NCI-H1092 (cell line): ENCODE measurements around the gene DTHD1.

Experiments
- DNase-seq: peaks from one replicate; lab custom pipeline; 2025; lab: John Stamatoyannopoulos, UW

The DTHD1 gene

GRCh38 chr4:36313703-36314102, 32.3 kb downstream of the DTHD1 start:
- no peak for DNase-seq

GRCh38 chr4:36316607-36317006, 35.2 kb downstream of the DTHD1 start:
- no peak for DNase-seq

DNA sequence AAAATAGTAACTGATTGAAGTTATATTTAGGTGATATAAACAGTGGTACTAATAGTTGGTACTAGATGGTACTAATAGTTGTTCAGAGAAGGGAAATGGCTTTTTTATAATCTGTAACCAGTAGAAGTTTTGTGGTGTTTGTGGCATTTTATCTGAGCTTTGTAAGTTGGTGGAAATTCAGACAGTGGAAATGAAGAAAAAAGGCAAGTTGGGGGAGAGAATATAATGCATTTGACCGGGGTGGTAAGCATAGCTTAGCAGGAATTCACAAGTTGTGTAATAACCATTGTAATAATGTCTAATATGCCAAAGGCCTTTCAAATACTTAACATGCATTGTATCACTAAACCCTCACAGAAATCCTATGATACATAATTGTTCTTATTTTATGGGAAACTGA, 36.3 kb downstream of the DTHD1 start:
- DNase-seq: no peak

GRCh38 chr4:36320117-36320896, 38.9 kb downstream of the DTHD1 start:
- DNase-seq: no peak

- DNase-seq: no peak
These were observed 39.8 kb downstream of the DTHD1 start for GRCh38 chr4:36321176-36321575.

DNA sequence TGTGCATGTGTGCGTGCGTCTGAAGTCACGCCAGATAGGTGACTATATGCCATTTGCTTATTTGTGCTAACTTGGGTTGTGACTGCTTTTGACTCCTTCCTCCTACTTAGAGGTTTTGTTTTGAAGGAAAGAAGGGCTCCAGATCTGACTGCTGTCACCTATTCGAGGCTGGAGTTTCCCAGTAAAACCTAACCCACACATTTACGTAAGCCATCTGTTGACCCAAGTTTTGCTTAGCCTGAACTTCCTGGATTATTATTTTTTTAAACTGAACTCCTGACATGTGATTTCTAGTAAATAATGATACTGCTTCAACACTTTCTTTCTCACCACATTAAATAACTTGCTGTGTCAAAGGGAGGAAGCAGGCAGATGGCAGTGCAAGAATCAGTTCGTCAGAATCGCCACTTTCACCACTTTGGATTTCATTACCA, 41.5 kb downstream of the DTHD1 start:
- no peak for DNase-seq

DNA sequence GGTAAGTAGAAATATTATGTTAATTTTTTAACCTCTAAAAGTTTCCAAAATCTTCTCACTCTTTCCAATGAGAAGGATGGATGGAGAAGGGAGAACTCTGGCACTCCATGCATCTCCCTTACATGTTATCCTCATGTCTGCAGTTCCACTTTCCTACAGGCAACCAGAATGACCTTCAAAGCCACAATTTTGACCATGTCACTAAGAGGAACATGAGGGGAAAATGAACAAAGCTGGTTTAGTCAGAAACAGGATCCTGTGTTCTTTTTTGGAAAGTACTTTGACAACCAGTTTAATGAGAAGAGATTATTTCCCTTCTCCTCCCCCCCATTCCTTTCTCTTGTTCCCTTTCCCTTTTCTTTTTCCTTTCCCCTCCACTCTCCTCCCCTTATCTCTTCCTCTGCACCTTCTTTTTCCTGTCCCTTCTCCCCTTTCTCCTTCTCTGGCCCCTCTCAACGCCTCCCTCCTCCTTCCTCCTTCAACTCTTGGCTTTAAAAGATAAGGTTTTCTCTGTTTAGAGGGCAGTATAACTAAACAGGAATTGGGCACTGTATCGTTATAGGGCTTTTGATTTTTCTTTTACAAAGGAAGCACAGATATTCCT, 42.5 kb downstream of the DTHD1 start:
- no peak for DNase-seq

DNA sequence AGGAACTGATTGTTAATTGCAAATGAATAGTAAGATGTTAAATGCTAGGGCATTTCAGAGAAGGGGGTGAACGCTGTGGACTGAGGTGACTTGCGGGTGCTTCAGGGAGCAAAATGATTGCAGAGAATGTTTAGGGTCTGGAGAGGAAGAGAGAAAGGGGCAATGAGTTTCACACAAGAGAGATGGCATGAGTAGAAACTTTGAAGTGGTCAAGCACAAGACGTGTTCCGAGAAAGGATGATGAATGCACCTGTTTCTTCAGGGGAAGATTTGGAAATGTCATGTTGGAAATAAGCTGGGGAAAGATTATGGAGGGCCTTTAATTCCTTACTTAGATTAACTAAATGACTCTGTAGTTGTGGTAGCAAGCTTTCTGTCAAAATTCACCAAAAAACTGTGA, 43.4 kb downstream of the DTHD1 start:
- DNase-seq: no peak

DNA sequence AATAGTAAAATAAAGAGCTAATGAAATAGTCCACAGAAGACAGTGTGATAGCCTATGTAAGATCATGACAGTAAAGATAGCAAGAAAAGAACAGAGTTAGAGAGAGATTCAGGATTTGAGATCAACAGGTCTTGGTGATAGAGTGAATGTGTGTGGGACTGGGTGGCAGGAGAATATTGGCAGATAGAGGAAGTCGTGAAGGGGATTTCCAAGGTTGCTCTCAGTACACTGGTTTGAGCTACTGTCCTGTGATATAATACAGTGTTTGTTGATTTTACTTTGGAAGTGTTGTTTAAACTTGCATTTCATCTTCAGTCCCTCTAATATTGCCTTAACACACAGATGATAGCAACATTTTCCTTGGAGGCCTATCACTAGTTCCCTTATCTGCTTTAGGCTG, 44.1 kb downstream of the DTHD1 start:
- DNase-seq: no peak

DNA sequence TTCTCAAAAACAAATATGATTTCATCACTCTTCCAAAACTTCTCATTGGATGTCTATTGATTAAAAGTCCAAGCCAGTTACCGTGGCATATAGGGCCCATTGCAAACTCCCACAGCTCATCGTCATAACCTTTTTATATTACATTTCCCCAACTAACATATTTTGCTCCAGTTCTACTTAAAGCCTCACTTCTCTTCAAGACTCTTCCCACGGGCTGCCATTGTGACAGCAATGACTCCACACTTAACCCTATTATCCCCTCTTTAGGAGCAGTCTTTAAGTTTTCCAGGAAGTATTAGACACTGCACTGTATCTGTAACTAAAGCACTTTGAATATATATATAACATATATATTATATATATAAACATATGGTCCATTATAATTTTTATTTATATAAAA, 44.5 kb downstream of the DTHD1 start:
- no peak for DNase-seq

GRCh38 chr4:36326476-36327029, 45.1 kb downstream of the DTHD1 start:
- DNase-seq: no peak

GRCh38 chr4:36327400-36327799, 46.0 kb downstream of the DTHD1 start:
- DNase-seq: no peak

DNA sequence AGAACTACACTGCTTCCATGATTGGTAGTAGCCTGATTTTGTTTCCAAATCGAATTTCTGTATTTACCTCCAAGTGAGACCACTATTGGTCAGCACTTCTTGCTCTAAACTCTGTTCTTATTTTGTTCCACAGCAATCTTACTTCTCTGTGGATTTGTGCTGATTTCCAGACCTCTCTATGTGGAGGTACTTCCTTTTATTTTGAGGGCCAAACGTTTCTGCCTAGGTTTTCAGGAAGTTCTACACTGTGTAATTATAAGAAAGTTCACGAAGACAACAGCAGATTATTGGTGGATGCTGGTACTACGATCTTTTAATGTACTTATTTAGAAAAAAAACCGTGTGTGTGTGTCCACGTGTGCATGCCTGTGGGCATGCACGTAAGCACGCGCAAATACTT, 46.7 kb downstream of the DTHD1 start:
- DNase-seq: no peak

DNA sequence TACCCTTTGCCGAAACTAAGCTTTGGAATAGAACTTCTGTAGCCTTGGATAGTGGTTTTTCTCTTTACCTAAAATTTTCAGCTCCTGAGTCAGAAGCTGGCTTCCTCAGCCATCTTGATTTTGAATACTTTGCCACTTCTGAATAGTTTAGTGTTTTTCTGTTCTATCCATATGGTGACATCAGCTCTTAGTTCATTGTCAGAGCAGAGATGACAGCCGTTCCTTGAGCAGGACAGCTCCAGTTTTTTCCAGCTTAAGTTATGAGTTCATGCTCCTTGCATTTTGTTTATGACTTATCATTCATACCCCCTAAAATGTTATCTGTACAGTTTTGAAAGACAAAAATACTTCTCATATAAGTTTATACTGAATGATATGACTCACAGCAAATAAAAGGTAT, 47.8 kb downstream of the DTHD1 start:
- DNase-seq: no peak

GRCh38 chr4:36330796-36331195, 49.4 kb downstream of the DTHD1 start:
- no peak for DNase-seq

- no peak for DNase-seq
These were observed 50.8 kb downstream of the DTHD1 start for GRCh38 chr4:36332023-36332781.

- no peak for DNase-seq
These were observed 51.3 kb downstream of the DTHD1 start for GRCh38 chr4:36332782-36333131.

DNA sequence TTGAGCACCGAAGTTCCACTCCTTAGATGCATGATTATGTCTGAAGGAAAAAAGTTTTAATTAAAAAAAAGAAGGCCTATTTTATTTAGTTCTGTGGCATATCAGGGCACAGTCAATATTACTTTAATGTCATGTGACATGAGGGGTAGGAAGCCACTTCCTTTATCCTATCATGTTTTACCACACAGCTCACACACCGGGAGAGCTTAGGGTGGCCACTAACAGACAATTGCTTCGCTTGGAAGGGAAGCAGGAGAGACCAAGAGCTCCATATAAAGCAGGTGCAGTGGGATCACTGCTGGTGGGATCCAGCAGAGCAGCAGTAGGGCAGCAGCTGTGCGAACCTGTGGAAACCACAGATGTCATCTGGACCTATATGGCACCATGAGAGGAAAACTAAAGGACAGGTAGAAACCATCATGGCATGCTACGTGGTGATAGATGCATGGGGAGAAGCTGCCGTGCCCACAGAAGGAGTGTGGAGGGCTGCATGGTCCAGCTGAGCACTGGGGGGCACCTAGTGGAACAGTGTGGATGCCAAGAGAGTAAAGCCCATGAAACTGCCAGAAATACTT, 52.0 kb downstream of the DTHD1 start:
- no peak for DNase-seq

DNA sequence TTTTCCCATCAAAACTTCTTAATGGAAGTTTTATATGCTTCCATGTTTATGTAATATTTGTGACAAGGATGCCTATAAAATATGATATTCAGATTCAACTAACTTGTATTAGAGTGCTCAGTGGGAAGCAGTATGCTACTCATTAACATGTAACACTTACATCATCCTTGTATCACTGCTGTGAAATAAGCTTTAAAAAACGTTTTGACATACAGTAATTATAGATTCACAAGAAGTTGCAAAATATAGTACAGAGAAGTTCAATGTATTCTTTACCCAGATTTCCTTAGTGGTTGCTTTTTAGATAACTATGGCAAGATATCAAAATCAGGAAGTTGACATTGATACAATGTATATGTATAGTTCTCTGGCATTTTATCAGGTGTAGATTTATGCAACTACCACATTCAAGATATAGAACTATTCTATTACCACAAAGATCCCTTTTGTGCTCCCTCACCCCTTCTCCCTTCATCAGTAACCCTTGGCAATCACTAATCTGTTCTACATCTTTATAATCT, 56.3 kb downstream of the DTHD1 start:
- no peak for DNase-seq

DNA sequence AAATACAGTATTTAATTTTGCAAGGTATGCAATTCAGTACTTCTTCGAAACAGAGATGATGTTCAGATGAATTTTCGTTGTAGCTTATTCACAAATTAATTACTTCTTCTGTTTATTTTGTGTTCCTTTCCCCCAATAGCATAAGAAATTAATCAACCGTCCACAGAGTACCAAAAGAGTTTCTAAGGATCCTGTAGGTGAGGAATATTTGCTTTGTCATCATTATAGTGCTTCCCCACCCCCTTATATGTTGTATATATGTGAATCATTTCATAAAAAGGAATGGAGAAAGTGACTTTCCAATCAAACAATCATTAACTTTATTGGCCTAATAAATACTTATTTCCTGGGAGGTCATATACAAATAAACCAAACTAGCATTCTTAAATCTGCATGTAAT, 57.6 kb downstream of the DTHD1 start:
- DNase-seq: no peak

DNA sequence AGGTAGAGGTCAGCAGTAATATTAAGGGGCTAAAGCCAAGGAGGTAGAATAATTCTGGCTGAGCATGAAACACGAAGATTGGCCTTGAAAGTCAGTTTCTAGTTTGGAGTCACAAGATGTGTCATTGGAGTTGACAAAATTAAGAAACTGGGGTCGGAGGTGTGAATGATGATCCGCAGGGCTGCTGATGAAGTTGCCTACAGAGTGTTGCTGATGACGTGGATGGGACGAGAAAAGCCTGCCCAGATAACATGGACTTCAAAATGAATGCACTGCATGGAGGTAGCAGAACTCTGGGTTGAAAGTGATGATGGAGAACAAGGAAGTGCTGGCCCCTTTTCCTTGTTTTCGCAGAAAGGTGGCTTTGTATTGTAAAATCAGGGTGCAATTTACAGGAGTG, 60.5 kb downstream of the DTHD1 start:
- no peak for DNase-seq

DNA sequence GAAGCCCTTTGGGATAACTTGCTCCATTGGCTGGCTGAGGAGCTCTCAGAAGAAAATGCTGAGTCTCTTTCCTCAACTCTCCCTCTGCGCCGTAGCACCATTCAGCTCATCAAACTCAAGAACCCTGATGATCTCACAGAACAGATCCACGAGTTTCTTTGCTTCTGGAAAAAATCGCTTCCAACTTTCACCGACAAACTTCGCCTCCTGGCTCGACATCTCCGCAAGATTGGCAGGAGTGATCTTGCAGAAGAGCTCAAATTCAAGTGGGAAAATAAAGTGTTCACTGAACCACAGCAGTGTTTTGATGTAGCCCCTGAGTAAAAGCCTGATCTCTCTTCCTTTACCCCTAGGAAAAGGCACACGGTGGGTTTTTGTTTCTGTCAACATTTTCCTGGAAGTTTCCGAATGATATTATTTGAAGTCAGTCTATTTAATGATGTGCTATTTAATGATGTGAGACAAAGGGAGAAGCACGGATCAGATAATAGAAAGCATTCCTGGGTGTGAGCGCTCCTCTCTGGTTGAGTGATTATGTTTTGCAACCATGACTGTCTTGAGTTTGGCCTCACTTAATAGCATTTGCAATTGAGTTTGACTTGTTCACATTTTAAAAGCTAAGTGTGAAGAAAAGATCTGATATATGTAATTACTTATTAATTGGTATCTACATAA, 62.2 kb downstream of the DTHD1 start:
- no peak for DNase-seq
